NB4 (cell line): ENCODE measurements around the gene RAB43.
A peak's percentile ranks its signal among the peaks of the same experiment; 100 is the strongest.
"Not testable (repeated sequence)": the region's sequence is repeated elsewhere in the genome, so short reads cannot be mapped to it uniquely, and the experiment has no call there.

ENCODE experiments used
- DNase-seq: peaks from one replicate; pipeline ENCODE4 v3.0.0; 2010; ENCODE audit warnings: low read depth
- H3K4me3 ChIP-seq: one replicate; pipeline ENCODE4 v1.5.1; 2011; ENCODE audit warnings: mild to moderate bottlenecking, low read depth, low read length, moderate library complexity
- MYC ChIP-seq: IDR thresholded peaks from 2 replicates; pipeline ENCODE4 v1.6.1; 2011; ENCODE audit warnings: low read depth, low read length
- POLR2A ChIP-seq: IDR thresholded peaks from 2 replicates; pipeline ENCODE4 v1.6.1; 2011; ENCODE audit warnings: mild to moderate bottlenecking; ENCODE audit not compliant: insufficient read length; ENCODE audit errors: extremely low read depth
- TF ChIP-seq, protein P1 (sequence below): IDR thresholded peaks from one replicate; pipeline ENCODE4 v1.5.1; 2012; ENCODE audit warnings: low read depth, low read length
- TF ChIP-seq, protein P2 (sequence below): IDR thresholded peaks from 2 replicates; pipeline ENCODE4 v1.6.1; 2011; ENCODE audit warnings: low read depth, low read length

RAB43 gene

DNA sequence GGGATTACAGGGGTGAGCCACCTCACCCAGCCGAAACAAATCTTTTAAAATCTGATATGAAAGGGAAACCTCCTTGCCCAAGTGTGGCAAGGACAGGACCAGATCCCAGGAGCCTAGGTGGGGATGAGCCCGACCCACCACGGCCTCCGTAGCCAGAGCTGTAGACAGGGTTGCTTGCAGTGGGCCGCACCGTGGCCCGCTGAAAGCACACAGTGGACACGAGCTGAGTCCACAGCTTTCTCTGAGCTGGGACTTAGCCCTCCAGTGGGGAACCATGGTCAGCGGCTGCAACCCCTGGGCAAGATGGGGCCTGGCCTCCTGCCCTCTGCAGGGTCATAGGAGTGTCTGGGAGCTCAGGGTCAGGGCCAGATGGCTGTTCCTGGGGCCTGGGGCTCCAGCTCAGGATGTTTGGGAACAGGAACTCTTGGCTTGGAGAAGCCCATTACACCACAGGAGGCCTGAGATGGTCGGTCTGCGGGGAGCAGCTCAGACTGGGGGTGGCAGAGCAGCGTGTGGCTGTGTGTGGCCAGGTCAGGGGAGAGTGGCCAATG is 36.4 kb downstream of the RAB43 start:
- TF ChIP-seq, protein P1, sequence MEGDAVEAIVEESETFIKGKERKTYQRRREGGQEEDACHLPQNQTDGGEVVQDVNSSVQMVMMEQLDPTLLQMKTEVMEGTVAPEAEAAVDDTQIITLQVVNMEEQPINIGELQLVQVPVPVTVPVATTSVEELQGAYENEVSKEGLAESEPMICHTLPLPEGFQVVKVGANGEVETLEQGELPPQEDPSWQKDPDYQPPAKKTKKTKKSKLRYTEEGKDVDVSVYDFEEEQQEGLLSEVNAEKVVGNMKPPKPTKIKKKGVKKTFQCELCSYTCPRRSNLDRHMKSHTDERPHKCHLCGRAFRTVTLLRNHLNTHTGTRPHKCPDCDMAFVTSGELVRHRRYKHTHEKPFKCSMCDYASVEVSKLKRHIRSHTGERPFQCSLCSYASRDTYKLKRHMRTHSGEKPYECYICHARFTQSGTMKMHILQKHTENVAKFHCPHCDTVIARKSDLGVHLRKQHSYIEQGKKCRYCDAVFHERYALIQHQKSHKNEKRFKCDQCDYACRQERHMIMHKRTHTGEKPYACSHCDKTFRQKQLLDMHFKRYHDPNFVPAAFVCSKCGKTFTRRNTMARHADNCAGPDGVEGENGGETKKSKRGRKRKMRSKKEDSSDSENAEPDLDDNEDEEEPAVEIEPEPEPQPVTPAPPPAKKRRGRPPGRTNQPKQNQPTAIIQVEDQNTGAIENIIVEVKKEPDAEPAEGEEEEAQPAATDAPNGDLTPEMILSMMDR: no peak
- no peak for TF ChIP-seq MYC
- TF ChIP-seq, protein P2, sequence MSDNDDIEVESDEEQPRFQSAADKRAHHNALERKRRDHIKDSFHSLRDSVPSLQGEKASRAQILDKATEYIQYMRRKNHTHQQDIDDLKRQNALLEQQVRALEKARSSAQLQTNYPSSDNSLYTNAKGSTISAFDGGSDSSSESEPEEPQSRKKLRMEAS: no peak
- no peak for TF ChIP-seq POLR2A
- no peak for DNase-seq
- H3K4me3 ChIP-seq: no peak overlapping the region

DNA sequence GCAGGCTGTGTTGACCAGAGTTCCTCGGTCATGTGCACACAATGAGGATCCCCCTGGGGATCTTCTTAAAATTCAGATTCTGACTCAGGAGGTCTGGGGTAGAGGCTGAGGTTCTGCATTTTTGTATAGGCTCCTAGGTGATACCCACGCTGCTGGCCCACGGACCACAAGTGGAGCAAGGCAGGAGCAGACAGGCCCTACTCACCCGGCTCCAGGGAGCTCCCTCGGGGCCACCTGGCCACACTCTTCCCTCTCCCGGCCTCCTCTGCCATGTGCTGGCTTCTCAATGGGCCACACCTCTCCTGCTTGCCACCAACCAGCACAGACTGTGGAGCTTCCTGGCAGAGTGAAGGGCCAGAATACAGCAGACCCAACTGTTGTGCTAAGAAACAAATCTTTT is 37.1 kb downstream of the RAB43 start:
- TF ChIP-seq POLR2A: no peak
- peak; percentile 21 for DNase-seq
- H3K4me3 ChIP-seq: no peak overlapping the region

DNA sequence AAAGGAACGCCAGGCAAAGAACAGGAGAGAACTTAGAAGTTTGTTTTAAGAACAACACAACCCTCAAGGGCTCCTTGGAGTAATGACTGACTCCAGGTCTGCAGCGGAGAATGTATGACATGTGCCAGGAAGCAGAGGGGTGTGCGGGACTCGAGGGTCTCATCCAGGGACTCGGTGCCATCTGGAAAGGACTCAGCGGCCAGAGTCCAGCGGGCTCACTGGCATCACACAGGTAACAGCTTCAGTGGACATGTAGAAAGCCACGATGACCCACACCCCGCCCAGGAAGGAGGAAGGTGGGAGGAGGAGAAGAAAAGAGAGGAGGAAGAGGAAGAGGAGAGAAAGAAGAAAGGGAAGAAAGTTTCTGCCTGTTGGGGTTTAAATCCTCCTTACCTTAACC is 39.6 kb downstream of the RAB43 start:
- no peak for DNase-seq
- TF ChIP-seq POLR2A (no peak), MYC (no peak)
- TF ChIP-seq, protein P2: no peak
- TF ChIP-seq, protein P1: no peak

DNA sequence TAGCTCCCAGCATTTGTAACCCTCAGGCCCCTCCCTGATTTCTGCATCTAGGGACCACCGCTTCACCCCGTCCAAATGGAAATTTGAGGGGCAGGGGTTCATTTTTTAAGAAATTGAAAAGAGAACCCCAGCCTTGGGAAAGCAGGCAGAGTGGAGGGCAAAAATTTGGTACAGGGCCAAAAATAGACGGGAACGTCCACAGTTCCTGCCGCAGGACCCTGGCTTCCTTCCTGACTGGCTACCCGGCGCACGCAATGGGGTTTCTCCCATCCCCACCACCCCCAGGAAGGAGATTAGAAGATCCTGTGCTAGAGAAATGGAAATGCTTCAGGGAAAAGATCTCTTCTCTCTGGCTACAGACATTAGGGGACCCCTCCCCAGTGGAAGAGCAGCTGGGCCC is 40.1 kb downstream of the RAB43 start:
- TF ChIP-seq, protein P1: no peak
- TF ChIP-seq MYC (no peak), POLR2A (no peak)
- TF ChIP-seq, protein P2: no peak
- no peak overlapping the region for H3K4me3 ChIP-seq
- no peak for DNase-seq

More for the DNA sequence above, 39.6 kb downstream of the RAB43 start:
- no peak overlapping the region for H3K4me3 ChIP-seq

DNA sequence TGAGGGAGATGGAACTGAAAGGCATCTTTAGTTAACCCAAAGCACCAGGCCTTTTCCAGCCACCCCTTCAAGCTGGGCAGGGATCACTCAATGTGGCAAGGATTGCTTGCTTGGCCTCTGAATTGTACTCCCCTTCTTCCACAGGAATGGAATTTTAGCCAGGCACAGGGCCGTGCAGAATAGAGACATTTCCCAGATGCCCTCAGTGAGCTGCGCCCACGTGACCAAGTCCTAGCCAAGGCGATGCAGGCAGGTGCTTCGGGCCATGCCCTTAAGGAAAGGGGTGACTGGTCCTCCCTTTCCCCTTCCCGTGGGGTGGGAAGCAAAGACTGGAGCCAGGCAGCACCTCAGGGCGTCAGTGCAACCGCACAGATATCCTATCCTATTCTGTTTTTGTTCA is 43.1 kb downstream of the RAB43 start:
- TF ChIP-seq, protein P1: no peak
- TF ChIP-seq, protein P2: no peak
- TF ChIP-seq MYC (no peak), POLR2A (no peak)
- DNase-seq: no peak
- H3K4me3 ChIP-seq: no peak overlapping the region

DNA sequence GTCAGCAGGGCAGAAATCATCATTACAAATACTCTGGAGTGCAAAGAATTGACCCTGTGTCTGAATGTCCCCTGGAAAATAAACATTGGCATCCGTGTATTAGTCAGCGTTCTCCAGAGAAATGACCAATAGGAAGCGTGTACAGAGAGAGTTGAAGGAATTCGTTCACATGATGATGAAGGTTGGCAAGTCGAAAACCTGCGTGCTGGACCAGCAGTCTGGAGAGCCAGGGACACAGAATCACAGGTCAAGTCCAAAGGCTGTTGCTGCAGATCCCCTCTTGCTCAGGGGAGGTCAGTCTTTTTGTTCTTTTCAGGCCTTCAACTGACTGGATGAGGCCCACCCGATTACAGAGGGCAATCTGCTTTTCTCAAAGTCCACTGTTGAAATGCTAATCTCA is 44.4 kb downstream of the RAB43 start:
- DNase-seq: no peak
- no peak for TF ChIP-seq MYC
- H3K4me3 ChIP-seq: no peak overlapping the region

DNA sequence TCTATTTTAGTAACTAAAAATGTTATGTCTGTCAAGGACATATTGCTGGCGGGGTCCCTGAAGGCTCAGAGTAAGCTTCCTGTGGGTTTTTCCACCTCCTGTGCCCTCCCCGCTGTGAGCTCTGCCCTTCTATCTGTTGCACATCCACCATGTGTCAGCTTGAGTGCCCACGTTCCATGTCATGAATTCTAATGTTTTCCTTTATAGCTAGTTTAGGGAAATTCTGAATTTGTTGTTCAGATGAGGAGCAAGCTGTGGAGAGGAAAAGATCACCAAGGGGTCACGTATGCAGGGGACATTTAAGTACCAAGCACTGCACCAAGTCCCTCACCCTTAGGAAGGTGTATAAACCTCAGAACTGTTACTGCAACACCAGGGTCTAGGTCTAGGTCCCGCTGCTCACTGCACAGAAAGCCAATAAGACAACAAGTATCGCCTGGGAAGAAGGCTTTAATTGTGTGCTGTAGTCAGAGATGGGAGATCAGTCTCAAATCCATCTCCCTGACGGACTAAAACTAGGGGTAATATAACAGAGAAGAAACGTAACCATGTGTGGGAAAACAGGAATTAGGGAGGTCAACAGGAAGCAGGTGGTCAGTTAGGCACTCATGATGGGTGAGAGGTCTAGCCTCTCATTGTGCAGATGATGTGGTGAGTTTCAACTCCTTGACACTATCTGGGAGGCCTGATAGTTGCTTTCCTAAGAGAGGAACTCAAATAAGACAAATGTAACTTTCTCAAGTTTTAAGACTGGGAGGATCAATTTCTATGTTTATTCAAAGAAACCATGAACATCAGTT is 51.3 kb downstream of the RAB43 start:
- TF ChIP-seq, protein P2: peak; percentile 32
- TF ChIP-seq, protein P1: no peak
- DNase-seq: peak; percentile 25
- no peak overlapping the region for H3K4me3 ChIP-seq

DNA sequence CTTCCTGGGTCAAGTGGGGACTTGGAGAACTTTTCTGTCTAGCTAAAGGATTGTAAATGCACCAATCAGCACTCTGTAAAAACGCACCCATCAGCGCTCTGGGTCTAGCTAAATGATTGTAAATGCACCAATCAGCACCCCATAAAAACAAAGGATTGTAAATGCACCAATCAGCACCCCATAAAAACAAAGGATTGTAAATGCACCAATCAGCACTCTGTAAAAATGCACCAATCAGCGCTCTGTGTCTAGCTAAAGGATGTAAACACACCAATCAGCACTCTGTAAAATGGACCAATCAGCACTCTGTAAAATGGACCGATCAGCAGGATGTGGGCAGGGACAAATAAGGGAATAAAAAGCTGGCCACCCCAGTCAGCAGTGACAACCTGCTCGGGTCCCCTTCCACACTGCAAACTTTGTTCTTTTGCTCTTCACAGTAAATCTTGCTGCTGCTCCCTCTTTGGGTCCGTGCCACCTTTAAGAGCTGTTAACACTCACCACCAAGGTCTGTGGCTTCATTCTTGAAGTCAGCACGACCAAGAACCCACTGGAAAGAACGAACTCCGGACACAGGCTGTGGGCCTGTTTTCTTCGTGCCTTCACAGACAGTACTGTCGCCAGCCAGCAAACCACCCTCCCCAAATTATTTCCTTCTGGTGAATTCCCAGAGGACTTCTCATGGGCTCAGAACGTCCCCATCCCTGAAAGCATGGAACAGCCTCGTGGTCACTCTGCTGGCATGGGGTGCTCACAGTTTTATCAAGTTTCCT is 52.1 kb downstream of the RAB43 start:
- DNase-seq: not testable (repeated sequence)

More for the DNA sequence above, 52.1 kb downstream of the RAB43 start:
- not testable (repeated sequence) for H3K4me3 ChIP-seq
